Frontal cortex (tissue), 4 donors: ENCODE data around the gene KCNQ1. TPM values are rescaled to one million over a fixed set of nuclear protein-coding genes. Genes with fewer than 3 reads are reported as not detected.

Experiments used
- DNase-seq, 2 donors: peaks; one replicate each; pipeline ENCODE4 v3.0.0; 2012; ENCODE audit warnings: low spot score in 2 of 2
- FAIRE-seq: peaks from 2 replicates; lab custom pipeline; 2012; peaks lifted over from hg19 to GRCh38; lab: Jason Lieb, UNC
- total RNA-seq: library from RNA; depleted of rRNA; stranded (reverse); fragments of >200 nt; gene quantifications from one replicate; pipeline ENCODE4 v1.2.3, GENCODE V29; 2014
- donor health status: control.
- donor health status: control.
- donor health status: control.

The KCNQ1 gene
- total RNA-seq, 1 donor from 2014 or later = under 0.01 TPM

- no peak for FAIRE-seq
- DNase-seq = no peak
Observed at GRCh38 chr11:2409126-2409525, 35.7 kb upstream of the KCNQ1 start.

- DNase-seq = no peak
- FAIRE-seq = no peak
Observed at GRCh38 chr11:2409611-2410468, 35.0 kb upstream of the KCNQ1 start.

GRCh38 chr11:2410616-2411015 is 34.2 kb upstream of the KCNQ1 start:
- DNase-seq = no peak
- FAIRE-seq = no peak

GRCh38 chr11:2411446-2412305 is 33.1 kb upstream of the KCNQ1 start:
- DNase-seq (no peak), FAIRE-seq (no peak)

- FAIRE-seq (no peak), DNase-seq (no peak)
Observed at GRCh38 chr11:2412323-2412722, 32.5 kb upstream of the KCNQ1 start.

- DNase-seq (no peak), FAIRE-seq (no peak)
Observed at GRCh38 chr11:2413742-2414579, 30.8 kb upstream of the KCNQ1 start.

GRCh38 chr11:2414616-2415015 is 30.2 kb upstream of the KCNQ1 start:
- no peak for FAIRE-seq

GRCh38 chr11:2415171-2415570 is 29.6 kb upstream of the KCNQ1 start:
- FAIRE-seq = no peak
- no peak for DNase-seq

More at GRCh38 chr11:2414616-2415015, 30.2 kb upstream of the KCNQ1 start:
- DNase-seq = no peak

- DNase-seq (no peak), FAIRE-seq (no peak)
Observed at GRCh38 chr11:2415601-2416380, 29.0 kb upstream of the KCNQ1 start.

- FAIRE-seq (no peak), DNase-seq (no peak)
Observed at GRCh38 chr11:2416765-2417164, 28.0 kb upstream of the KCNQ1 start.

- no peak for DNase-seq
- FAIRE-seq = no peak
Observed at GRCh38 chr11:2417856-2418692, 26.7 kb upstream of the KCNQ1 start.

GRCh38 chr11:2418693-2419360 is 26.0 kb upstream of the KCNQ1 start:
- FAIRE-seq (no peak), DNase-seq (no peak)

GRCh38 chr11:2419638-2420501 is 24.9 kb upstream of the KCNQ1 start:
- FAIRE-seq = peak; percentile 23
- DNase-seq = peak; percentile 86 to 91

- DNase-seq (peak; percentile 93 to 99), FAIRE-seq (no peak)
Observed at GRCh38 chr11:2420502-2421225, 24.1 kb upstream of the KCNQ1 start.

- DNase-seq (no peak), FAIRE-seq (no peak)
Observed at GRCh38 chr11:2421226-2421994, 23.4 kb upstream of the KCNQ1 start.

GRCh38 chr11:2421996-2422395 is 22.8 kb upstream of the KCNQ1 start:
- FAIRE-seq (no peak), DNase-seq (no peak)
